Posterior vena cava (tissue), 2 donors: ENCODE results near the gene DIPK1C. TPM values are rescaled to one million over a fixed set of nuclear protein-coding genes. Genes with fewer than 3 reads are reported as not detected.
A peak's percentile ranks its signal among the peaks of the same experiment; 100 is the strongest.

ENCODE experiments used
- DNase-seq: peaks from one replicate; pipeline ENCODE4 v3.0.0-alpha.2; 2020; ENCODE audit warnings: low spot score
- intact Hi-C, 2 donors: fragments of 100-400 bp; cut with DNase I; formaldehyde crosslinking; loops; one replicate each; pipeline versions ENCODE4 v1.14.1 to v1.14.2; 2022 to 2023
- total RNA-seq, 2 donors: library from RNA; stranded (reverse); fragmentation: NEBNext Ultra II Directional; extraction: Animal tissue kit (Norgen Biotek cat#: 25700); gene quantifications; one replicate each; pipeline ENCODE4 v1.2.1, GENCODE V29; 2021
- donor health status: DM: yes; HTN: yes; CAD: no.
- donor health status: DM: yes; HTN: yes; CAD: no.

Gene DIPK1C
- total RNA-seq, 2 donors from 2014 or later: not detected

- DNase-seq: no peak
- intact Hi-C loops: no loop called here
These were observed 26.1 kb downstream of the DIPK1C start for GRCh38 chr18:74430806-74431571.

GRCh38 chr18:74430231-74430630 is 26.9 kb downstream of the DIPK1C start:
- DNase-seq: no peak
- intact Hi-C loops: no loop called here

- DNase-seq: no peak
These were observed 28.0 kb downstream of the DIPK1C start for GRCh38 chr18:74429096-74429495.

GRCh38 chr18:74427442-74428112 is 29.5 kb downstream of the DIPK1C start:
- no peak for DNase-seq
- intact Hi-C loops: no loop called here

More at GRCh38 chr18:74429096-74429495, 28.0 kb downstream of the DIPK1C start:
- intact Hi-C loops: no loop called here

GRCh38 chr18:74425876-74426275 is 31.2 kb downstream of the DIPK1C start:
- intact Hi-C loops: no loop called here
- no peak for DNase-seq

- intact Hi-C loops: no loop called here
- no peak for DNase-seq
These were observed 31.9 kb downstream of the DIPK1C start for GRCh38 chr18:74425161-74425560.

GRCh38 chr18:74422541-74422940 is 34.6 kb downstream of the DIPK1C start:
- intact Hi-C loops: no loop called here
- no peak for DNase-seq

GRCh38 chr18:74420926-74421325 is 36.2 kb downstream of the DIPK1C start:
- intact Hi-C loops: no loop called here

GRCh38 chr18:74420481-74420880 is 36.6 kb downstream of the DIPK1C start:
- no peak for DNase-seq
- intact Hi-C loops: no loop called here

More at GRCh38 chr18:74420926-74421325, 36.2 kb downstream of the DIPK1C start:
- DNase-seq: no peak

GRCh38 chr18:74419761-74420160 is 37.3 kb downstream of the DIPK1C start:
- no peak for DNase-seq
- intact Hi-C loops: no loop called here

GRCh38 chr18:74418023-74418422 is 39.1 kb downstream of the DIPK1C start:
- intact Hi-C loops: no loop called here

GRCh38 chr18:74416124-74416523 is 41.0 kb downstream of the DIPK1C start:
- no peak for DNase-seq
- intact Hi-C loops: no loop called here

More at GRCh38 chr18:74418023-74418422, 39.1 kb downstream of the DIPK1C start:
- no peak for DNase-seq

- DNase-seq: no peak
These were observed 42.1 kb downstream of the DIPK1C start for GRCh38 chr18:74414953-74415515.

GRCh38 chr18:74413836-74414235 is 43.3 kb downstream of the DIPK1C start:
- DNase-seq: no peak
- intact Hi-C loops: no loop called here

More at GRCh38 chr18:74414953-74415515, 42.1 kb downstream of the DIPK1C start:
- intact Hi-C loops: no loop called here

- intact Hi-C loops: no loop called here
- DNase-seq: no peak
These were observed 44.8 kb downstream of the DIPK1C start for GRCh38 chr18:74412116-74412880.

- intact Hi-C loops: no loop called here
- no peak for DNase-seq
These were observed 45.6 kb downstream of the DIPK1C start for GRCh38 chr18:74411475-74411874.

GRCh38 chr18:74410441-74410992 is 46.6 kb downstream of the DIPK1C start:
- DNase-seq: no peak
- intact Hi-C loops: no loop called here

GRCh38 chr18:74407888-74408287 is 49.2 kb downstream of the DIPK1C start:
- intact Hi-C loops: no loop called here
- DNase-seq: no peak

GRCh38 chr18:74402806-74403433 is 54.2 kb downstream of the DIPK1C start:
- intact Hi-C loops: no loop called here
- DNase-seq: peak; percentile 49
